ENCODE measurements around the gene IFNL4. TPM values are rescaled to one million over a fixed set of nuclear protein-coding genes. Genes with fewer than 3 reads are reported as not detected.
A peak's percentile ranks its signal among the peaks of the same experiment; 100 is the strongest.

IFNL4 gene
- total and polyA plus RNA-seq, 2 experiments from 2014 or later, result not detected

DNA sequence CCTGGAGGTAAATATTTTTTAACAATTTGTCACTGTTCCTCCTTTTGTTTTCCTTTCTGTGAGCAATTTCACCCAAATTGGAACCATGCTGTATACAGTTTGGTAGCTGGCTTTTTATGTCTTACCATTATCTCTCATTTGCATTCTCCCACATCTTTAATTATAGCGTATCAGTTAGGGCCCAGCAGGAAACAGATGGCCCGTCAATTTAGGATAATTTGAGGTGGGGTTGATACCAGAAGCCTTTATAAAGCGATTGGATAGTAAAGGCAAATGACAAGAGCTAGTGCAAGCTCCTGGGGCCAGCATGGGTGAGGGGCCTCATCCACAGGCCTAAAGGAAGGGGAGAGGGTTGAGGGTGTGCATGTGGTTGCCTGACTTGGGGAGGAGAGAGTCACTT lies 3.8 kb upstream of the IFNL4 start:
- Histone ChIP-seq H3K9me3 (ENCODE audit: low read depth) (no peaks in the 10 kb centered on the region), H3K4me2 (ENCODE audit: unreplicated experiment) (no peak overlapping the region), H3K36me3 (ENCODE audit: low read depth) (no peaks in the 10 kb centered on the region), H3K27ac (no peak overlapping the region), H3K27me3 (replicated peaks; ENCODE audit: insufficient read depth) (peaks cover 66% of the 10 kb centered on the region), H3K9me2 (ENCODE audit: insufficient read depth) (no peaks in the 10 kb centered on the region), H2AFZ (no peak overlapping the region), H3K4me3 (no peak overlapping the region), H3K79me2 (ENCODE audit: insufficient read depth) (no peaks in the 10 kb centered on the region), H3F3A (ENCODE audit: insufficient read depth) (no peaks in the 10 kb centered on the region), H3K4me1 (ENCODE audit: insufficient read depth) (no peaks in the 10 kb centered on the region), H3K9ac (no peak overlapping the region), H4K20me1 (ENCODE audit: insufficient read depth) (no peaks in the 10 kb centered on the region)
- no peak for DNase-seq
- TF ChIP-seq EZH2 (IDR thresholded peaks at IDR 0.05; ENCODE audit: insufficient read depth, poor library complexity, severe bottlenecking) (no peak), EZH2phosphoT487 (IDR thresholded peaks at IDR 0.05; ENCODE audit: insufficient read depth, low read depth) (no peak)
- in situ Hi-C loops (cut with MboI), result no loop called here
- WGBS, 2 experiments (ENCODE audit: low coverage in 1 of 2, low lambda C conversion rate in 2 of 2, missing lambda C conversion rate in 2 of 2), result 36 to 38% methylated on average over 3 of the region's 3 CpGs

DNA sequence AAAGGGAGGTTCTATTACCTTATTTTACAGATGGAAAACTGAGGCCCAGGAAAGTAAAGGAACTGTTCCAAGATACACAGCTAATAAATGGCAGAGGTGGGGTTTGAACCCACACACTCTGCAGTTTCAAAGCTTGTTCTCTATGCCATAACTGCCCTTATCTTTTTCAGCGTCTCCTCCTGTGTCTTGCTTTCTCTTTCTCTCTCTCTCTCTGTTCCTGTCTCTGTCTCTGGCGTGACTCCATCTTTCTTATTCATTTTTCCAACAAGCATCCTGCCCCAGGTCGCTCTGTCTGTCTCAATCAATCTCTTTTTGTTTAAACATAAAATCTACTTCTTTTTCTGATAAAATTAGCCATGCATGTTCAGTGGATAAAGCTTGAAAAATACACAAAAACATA lies 3.2 kb upstream of the IFNL4 start:
- H3K4me1 ChIP-seq (ENCODE audit: insufficient read depth), result no peaks in the 10 kb centered on the region
- no peak overlapping the region for H3K9ac ChIP-seq
- no peaks in the 10 kb centered on the region for H3K9me3 ChIP-seq (ENCODE audit: low read depth)
- no peak overlapping the region for H3K27ac ChIP-seq
- peaks cover 68% of the 10 kb centered on the region for H3K27me3 ChIP-seq (replicated peaks; ENCODE audit: insufficient read depth)
- DNase-seq, result no peak
- no peak overlapping the region for H2AFZ ChIP-seq
- no peaks in the 10 kb centered on the region for H3K9me2 ChIP-seq (ENCODE audit: insufficient read depth)
- H4K20me1 ChIP-seq (ENCODE audit: insufficient read depth), result no peaks in the 10 kb centered on the region
- no peak overlapping the region for H3K4me2 ChIP-seq (ENCODE audit: unreplicated experiment)
- no peak overlapping the region for H3K4me3 ChIP-seq
- TF ChIP-seq EZH2phosphoT487 (IDR thresholded peaks at IDR 0.05; ENCODE audit: insufficient read depth, low read depth) (no peak), EZH2 (IDR thresholded peaks at IDR 0.05; ENCODE audit: insufficient read depth, poor library complexity, severe bottlenecking) (no peak)
- no peaks in the 10 kb centered on the region for H3K79me2 ChIP-seq (ENCODE audit: insufficient read depth)
- no peaks in the 10 kb centered on the region for H3F3A ChIP-seq (ENCODE audit: insufficient read depth)
- in situ Hi-C loops (cut with MboI), result no loop called here
- WGBS, 2 experiments (ENCODE audit: low coverage in 1 of 2, low lambda C conversion rate in 2 of 2, missing lambda C conversion rate in 2 of 2), result 68 to 69% methylated on average over 3 of the region's 3 CpGs
- H3K36me3 ChIP-seq (ENCODE audit: low read depth), result no peaks in the 10 kb centered on the region

DNA sequence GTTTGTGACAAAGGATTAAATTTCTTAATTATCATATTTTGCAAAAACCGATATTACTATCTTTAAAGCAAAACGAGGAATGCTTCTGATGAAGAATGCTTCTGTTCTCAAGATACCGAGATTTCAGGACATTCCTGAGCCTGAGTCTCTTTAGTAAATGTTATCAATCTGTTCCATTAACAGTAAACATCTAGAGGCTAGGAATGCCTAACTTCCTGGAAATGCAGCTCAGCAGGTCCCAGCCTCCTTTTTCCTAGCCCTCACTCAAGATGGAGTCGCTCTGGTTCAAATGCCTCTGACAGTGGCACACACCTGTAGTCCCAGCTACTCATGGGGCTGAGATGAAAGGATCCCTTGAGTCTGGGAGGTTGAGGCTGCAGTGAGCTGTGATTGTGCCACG lies 2.4 kb upstream of the IFNL4 start:
- Histone ChIP-seq H3K4me2 (ENCODE audit: unreplicated experiment) (no peak overlapping the region), H3K27me3 (replicated peaks; ENCODE audit: insufficient read depth) (peaks cover 60% of the 10 kb centered on the region), H3K4me3 (no peak overlapping the region), H3K79me2 (ENCODE audit: insufficient read depth) (no peaks in the 10 kb centered on the region), H3F3A (ENCODE audit: insufficient read depth) (no peaks in the 10 kb centered on the region), H2AFZ (no peak overlapping the region), H3K9me2 (ENCODE audit: insufficient read depth) (no peaks in the 10 kb centered on the region), H4K20me1 (ENCODE audit: insufficient read depth) (no peaks in the 10 kb centered on the region), H3K9me3 (ENCODE audit: low read depth) (no peaks in the 10 kb centered on the region), H3K27ac (no peak overlapping the region), H3K4me1 (ENCODE audit: insufficient read depth) (no peaks in the 10 kb centered on the region), H3K9ac (no peak overlapping the region), H3K36me3 (ENCODE audit: low read depth) (no peaks in the 10 kb centered on the region)
- TF ChIP-seq EZH2 (IDR thresholded peaks at IDR 0.05; ENCODE audit: insufficient read depth, poor library complexity, severe bottlenecking) (no peak), EZH2phosphoT487 (IDR thresholded peaks at IDR 0.05; ENCODE audit: insufficient read depth, low read depth) (no peak)
- 52 to 64% methylated on average over 5 of the region's 5 CpGs for WGBS, 2 experiments (ENCODE audit: low coverage in 1 of 2, low lambda C conversion rate in 2 of 2, missing lambda C conversion rate in 2 of 2)
- DNase-seq, result no peak
- in situ Hi-C loops (cut with MboI), result no loop called here

DNA sequence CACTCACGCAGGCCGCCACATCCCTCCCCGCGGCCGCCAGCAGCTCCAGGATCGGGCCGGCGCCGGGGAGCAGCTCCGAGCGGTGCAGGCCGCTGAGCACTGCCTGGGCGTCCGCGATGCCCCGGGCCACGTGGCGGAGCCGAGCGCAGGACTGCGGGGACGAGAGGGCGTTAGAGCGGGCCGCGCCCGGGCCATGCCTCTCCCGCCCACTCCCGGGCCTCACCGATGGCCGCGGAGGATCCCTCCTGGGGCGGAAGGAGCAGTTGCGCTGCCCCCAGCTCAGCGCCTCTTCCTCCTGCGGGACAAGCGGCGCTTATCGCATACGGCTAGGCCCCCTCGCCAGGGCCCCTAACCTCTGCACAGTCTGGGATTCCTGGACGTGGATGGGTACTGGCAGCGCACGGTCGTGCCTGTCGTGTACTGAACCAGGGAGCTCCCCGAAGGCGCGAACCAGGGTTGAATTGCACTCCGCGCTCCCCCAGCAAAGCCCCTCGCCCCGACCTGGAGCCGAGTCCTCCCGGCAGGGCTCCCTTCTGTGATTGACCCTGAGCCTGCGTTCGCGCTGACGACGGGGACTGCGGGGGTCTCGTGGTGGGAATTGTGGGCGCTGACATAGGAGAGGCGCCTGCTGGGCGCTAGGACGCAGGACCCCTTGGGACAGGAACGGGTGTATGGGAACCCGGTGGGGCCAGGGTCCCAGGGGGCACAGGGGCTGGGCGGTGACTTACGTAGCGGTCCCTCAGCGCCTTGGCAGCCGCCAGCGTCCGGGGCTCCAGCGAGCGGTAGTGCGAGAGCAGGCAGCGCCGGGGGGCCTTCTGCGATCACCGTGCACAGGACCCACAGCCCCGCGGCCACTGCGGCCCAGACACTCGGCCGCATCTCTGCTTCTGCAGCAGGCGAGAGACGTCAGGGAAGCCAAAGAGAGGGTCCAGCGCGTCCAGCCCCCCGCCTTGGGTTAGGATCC lies 673 bp downstream of the IFNL4 start:
- H3K36me3 ChIP-seq (ENCODE audit: low read depth), result no peaks in the 10 kb centered on the region
- H2AFZ ChIP-seq, result peak overlapping the region; percentile 66
- no peak overlapping the region; the same call in 1 of the 2 replicates for H3K4me3 ChIP-seq
- H3K4me2 ChIP-seq (ENCODE audit: unreplicated experiment), result no peak overlapping the region
- peak; percentile 53 for DNase-seq
- no peaks in the 10 kb centered on the region for H4K20me1 ChIP-seq (ENCODE audit: insufficient read depth)
- no peaks in the 10 kb centered on the region for H3F3A ChIP-seq (ENCODE audit: insufficient read depth)
- H3K9ac ChIP-seq, result no peak overlapping the region
- no peaks in the 10 kb centered on the region for H3K9me2 ChIP-seq (ENCODE audit: insufficient read depth)
- in situ Hi-C loops (cut with MboI), result no loop called here
- H3K27ac ChIP-seq, result no peak overlapping the region
- TF ChIP-seq EZH2phosphoT487 (IDR thresholded peaks at IDR 0.05; ENCODE audit: insufficient read depth, low read depth), result no peak
- TF ChIP-seq EZH2 (IDR thresholded peaks at IDR 0.05; ENCODE audit: insufficient read depth, poor library complexity, severe bottlenecking), result peak; percentile 82
- H3K9me3 ChIP-seq (ENCODE audit: low read depth), result no peaks in the 10 kb centered on the region
- peaks cover 53% of the 10 kb centered on the region for H3K27me3 ChIP-seq (replicated peaks; ENCODE audit: insufficient read depth)
- 9 to 10% methylated on average over 77 to 91 of the region's 92 CpGs for WGBS, 2 experiments (ENCODE audit: low coverage in 1 of 2, low lambda C conversion rate in 2 of 2, missing lambda C conversion rate in 2 of 2)
- no peaks in the 10 kb centered on the region for H3K79me2 ChIP-seq (ENCODE audit: insufficient read depth)
- no peaks in the 10 kb centered on the region for H3K4me1 ChIP-seq (ENCODE audit: insufficient read depth)

All from GM23248 (cell line).